ENCODE data around the gene ITGA6.

DNA sequence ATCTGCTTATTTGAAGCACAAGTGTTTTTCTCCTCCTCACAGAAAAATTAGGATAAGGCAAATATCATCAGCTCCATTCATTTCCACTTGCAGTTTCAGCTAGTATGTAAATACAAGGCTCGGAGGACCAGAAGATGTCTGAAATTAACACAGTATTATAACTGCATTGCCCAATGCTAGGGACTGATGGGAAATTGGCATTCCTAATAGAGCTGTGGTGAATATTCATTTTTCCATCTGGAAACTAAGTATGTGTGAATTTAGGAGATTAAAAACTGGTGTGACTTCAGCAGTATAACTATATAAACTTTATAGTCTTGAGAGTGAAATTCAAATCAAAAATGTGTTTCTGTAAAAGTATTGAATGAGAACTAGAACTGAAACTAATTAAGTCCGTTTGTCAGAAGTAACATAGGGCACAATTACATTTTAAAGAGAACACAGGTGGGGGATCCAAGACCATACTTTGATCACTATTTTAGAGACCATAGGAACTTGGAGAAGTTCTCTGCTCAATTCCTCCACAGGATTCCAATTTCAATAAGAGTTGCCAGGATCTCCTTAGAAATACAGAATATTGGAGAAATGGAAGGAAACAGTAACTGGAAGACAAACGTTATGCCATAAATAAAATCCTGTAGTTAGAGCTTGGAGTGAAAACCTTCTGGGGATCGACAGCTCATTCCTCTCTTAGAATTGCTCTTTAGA is 12.1 kb upstream of the ITGA6 start:
- no peak for TF ChIP-seq POLR2A (IDR thresholded peaks at IDR 0.05)
- TF ChIP-seq, protein P1, sequence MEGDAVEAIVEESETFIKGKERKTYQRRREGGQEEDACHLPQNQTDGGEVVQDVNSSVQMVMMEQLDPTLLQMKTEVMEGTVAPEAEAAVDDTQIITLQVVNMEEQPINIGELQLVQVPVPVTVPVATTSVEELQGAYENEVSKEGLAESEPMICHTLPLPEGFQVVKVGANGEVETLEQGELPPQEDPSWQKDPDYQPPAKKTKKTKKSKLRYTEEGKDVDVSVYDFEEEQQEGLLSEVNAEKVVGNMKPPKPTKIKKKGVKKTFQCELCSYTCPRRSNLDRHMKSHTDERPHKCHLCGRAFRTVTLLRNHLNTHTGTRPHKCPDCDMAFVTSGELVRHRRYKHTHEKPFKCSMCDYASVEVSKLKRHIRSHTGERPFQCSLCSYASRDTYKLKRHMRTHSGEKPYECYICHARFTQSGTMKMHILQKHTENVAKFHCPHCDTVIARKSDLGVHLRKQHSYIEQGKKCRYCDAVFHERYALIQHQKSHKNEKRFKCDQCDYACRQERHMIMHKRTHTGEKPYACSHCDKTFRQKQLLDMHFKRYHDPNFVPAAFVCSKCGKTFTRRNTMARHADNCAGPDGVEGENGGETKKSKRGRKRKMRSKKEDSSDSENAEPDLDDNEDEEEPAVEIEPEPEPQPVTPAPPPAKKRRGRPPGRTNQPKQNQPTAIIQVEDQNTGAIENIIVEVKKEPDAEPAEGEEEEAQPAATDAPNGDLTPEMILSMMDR (IDR thresholded peaks at IDR 0.05), result no peak

Measured in body of pancreas (tissue), 4 donors.